OCI-LY7 (cell line): ENCODE measurements around the gene SLC6A17.

ENCODE experiments used
- EZH2phosphoT487 ChIP-seq: fragments of 200-600 bp; sonication (generic); IDR thresholded peaks from 2 replicates; pipeline ENCODE4 v1.6.1; 2018; ENCODE audit warnings: low read depth, borderline replicate concordance, mild to moderate bottlenecking, mixed run types, antibody characterized with exemption, low read length, moderate library complexity, mixed read lengths
- TF ChIP-seq, protein P1 (sequence below): fragments of 200-600 bp; sonication (generic); conservative IDR thresholded peaks from 2 replicates; pipeline ENCODE4 v1.5.1; 2014; ENCODE audit warnings: mild to moderate bottlenecking, antibody characterized with exemption, low read length, moderate library complexity, mixed read lengths

DNA sequence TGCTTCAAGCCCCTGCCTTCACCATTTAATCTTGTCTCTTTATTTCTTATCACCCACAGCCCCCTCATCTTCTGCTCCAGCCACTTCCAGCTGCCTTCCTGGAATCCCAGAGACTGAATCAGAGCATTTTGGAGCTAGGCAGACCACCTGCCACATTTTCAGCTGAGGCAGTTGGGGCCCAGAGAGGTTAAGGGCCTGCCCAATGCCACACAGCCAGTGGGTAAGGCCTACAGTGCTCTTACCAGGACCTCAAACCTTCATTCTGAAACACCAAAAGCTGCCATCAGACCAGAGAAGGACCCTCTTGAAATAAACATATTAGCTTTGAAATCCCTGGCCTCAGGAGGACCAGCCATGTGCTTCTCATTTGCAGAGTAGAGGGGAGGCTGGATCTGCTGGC is 17.6 kb upstream of the SLC6A17 start:
- TF ChIP-seq, protein P1, sequence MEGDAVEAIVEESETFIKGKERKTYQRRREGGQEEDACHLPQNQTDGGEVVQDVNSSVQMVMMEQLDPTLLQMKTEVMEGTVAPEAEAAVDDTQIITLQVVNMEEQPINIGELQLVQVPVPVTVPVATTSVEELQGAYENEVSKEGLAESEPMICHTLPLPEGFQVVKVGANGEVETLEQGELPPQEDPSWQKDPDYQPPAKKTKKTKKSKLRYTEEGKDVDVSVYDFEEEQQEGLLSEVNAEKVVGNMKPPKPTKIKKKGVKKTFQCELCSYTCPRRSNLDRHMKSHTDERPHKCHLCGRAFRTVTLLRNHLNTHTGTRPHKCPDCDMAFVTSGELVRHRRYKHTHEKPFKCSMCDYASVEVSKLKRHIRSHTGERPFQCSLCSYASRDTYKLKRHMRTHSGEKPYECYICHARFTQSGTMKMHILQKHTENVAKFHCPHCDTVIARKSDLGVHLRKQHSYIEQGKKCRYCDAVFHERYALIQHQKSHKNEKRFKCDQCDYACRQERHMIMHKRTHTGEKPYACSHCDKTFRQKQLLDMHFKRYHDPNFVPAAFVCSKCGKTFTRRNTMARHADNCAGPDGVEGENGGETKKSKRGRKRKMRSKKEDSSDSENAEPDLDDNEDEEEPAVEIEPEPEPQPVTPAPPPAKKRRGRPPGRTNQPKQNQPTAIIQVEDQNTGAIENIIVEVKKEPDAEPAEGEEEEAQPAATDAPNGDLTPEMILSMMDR = no peak
- TF ChIP-seq EZH2phosphoT487 = no peak
